Measurements from ENCODE around the gene PTPN22. TPM values are rescaled to one million over a fixed set of nuclear protein-coding genes. Genes with fewer than 3 reads are reported as not detected.

Gene PTPN22
- total RNA-seq, 1 donor from 2014 or later: 1.4 TPM

DNA sequence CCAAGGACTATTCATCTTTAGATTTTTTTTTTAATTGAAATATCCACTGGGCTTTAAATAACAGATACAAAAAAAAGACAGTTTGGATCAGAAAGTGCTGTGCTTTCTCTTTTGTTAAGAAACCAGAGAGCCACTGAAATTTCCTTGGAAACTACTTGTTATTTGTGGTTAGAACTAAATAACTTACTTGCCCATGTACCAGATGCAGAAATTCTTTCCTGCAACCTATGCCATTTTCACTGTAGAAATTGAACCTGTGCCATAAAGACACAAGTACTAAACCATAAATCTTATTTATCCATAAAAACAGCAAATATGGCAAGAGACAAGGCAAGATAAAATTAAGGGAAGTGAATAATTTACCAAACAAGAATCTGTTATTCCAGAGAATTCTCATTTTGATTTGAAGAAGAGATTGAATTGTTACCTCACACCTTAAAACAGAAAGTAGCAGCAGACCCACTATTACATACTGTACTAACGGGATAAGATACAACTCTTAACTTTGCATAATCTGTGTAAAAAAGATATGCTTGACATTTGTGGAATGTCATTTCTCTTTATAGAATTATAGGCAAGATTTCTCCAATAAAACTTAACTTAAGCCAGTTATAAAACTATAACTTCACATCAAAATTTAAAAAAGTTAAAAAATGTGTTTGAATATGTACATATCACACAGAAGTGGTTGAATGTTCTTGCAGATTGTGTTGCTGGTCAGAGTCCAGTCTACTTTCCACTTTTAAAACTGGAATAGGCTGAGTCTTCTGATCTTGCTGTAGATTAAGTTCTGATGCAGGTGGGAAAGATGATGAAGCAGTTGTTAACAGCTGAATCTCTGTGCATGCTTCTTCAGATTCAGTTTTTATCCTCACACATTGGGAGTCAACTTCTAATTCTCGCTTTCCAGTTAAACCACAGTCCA, 105.9 kb downstream of the PTPN22 start:
- DNase-seq (ENCODE audit: low read depth): no peak

Other genes starting within 250 kb of the PTPN22 start
- 42.7 and 64.9 TPM in 2 replicates for gene PHTF1, start 112.2 kb downstream of the PTPN22 start, total RNA-seq
- gene RSBN1, start 59.2 kb downstream of the PTPN22 start, total RNA-seq: 8.5 and 12.4 TPM in 2 replicates
- 0.37 and 4.4 TPM in 2 replicates for gene BCL2L15, start 15.9 kb upstream of the PTPN22 start, total RNA-seq
- 11.0 and 13.1 TPM in 2 replicates for gene AP4B1, start 33.1 kb upstream of the PTPN22 start, total RNA-seq
- gene DCLRE1B, start 33.6 kb upstream of the PTPN22 start, total RNA-seq: 4.2 and 5.3 TPM in 2 replicates
- 45.0 and 71.9 TPM in 2 replicates for gene HIPK1, start 57.6 kb upstream of the PTPN22 start, total RNA-seq
- 239 and 310 TPM in 2 replicates for gene OLFML3, start 107.8 kb upstream of the PTPN22 start, total RNA-seq